GM19438 (cell line): ENCODE data around the gene OCSTAMP.

ENCODE experiments used
- ATAC-seq: cut with Tn5 transposase; IDR thresholded peaks from one replicate; pipeline ENCODE4 v1.9.1; 2021; ENCODE audit warnings: low read depth; ENCODE audit not compliant: unreplicated experiment

Gene OCSTAMP, protein sequence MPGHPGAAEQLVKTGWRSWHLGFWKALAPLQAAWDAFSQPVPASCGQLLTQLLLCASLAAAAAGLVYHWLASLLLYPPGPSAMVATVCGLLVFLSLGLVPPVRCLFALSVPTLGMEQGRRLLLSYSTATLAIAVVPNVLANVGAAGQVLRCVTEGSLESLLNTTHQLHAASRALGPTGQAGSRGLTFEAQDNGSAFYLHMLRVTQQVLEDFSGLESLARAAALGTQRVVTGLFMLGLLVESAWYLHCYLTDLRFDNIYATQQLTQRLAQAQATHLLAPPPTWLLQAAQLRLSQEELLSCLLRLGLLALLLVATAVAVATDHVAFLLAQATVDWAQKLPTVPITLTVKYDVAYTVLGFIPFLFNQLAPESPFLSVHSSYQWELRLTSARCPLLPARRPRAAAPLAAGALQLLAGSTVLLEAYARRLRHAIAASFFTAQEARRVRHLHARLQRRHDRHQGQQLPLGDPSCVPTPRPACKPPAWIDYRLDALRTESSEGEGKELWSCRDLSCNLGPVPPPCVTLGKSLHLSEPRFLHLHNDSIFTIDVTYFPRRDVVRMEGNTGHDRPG

GRCh38 chr20:46550461-46550860 is at the start of gene OCSTAMP:
Gene OCSTAMP, minus strand, starts transcription at chr20:46550654. Its CDS starts 94 bp downstream, at chr20:46550560.
- no peak for ATAC-seq

DNA sequence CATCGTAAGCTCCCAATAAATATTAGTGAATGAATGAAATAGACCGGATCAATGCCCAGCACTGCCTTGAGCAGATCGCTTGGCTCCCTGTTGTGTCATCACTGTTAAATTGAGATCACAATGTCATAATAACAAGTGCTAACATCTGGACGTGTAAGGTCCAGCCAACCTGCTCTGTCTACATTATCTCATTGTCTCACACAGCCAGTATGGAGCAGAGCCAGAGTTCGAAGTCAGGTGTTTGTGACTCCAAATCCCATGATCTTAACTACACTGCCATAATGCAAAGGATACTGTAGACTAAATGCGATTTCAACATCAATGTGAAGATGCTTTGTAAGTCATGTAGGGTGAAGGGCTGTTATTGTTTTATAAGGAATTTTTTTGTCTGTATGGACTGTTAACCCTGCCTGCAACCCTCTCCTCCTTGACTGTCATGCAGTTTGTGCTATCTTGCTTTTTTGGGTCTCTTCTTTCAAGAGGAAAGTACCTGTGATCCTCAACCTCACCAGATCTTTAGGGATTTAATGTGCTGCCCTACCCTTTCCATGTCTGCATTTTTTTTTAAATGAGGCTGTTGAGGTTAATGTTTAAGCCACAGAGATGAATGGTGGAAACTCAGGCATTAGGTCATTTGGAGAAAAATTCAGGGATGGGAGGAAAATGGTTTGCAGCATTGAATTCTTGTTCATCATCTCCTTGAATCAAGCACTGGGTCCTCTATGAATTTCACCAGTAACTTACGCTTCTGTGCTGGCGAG is 49.0 kb upstream of the OCSTAMP start:
- ATAC-seq = no peak

GRCh38 chr20:46595933-46596332 is 45.5 kb upstream of the OCSTAMP start:
- ATAC-seq = no peak

- ATAC-seq = no peak
These were observed 44.3 kb upstream of the OCSTAMP start for GRCh38 chr20:46594725-46595124.

DNA sequence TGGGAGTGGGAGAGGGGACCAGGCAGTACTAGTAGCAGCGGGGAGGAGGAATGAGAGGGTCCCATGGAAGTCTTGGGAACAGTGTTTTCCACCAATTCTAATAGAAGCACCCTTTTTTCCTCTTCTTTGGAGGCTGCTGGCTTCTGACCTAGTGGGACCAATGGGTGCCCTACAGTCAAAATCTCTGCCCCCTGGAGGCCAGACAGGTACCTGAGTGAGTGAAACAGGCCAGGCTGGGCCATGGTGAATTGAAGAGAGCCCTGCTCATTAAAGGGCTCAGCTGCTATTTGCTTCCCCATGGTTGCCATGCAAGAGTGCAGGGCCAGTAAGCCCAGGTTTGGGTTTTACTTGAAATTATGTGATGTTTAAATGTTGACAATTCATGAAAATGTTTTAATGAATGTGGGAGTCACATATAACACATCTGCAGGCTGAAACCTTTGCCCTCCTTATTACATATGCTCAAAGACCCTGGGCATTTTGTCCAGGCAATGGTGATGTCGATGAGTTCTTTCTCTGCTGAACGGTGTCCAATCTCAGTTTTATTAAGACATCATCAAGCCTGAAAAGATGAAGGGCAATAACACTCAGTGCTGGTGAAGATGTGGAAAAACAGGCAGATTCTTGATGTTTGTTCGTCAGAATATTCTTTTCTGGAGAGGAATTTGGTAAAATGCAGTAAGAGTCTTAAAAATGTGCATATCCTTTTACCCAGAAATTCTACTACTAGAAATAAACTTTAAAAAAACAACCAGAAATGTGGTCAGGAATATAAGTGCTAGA is 42.3 kb upstream of the OCSTAMP start:
- no peak for ATAC-seq

- ATAC-seq = no peak
These were observed 40.0 kb upstream of the OCSTAMP start for GRCh38 chr20:46590443-46590842.

GRCh38 chr20:46588532-46589511 is 38.4 kb upstream of the OCSTAMP start:
- no peak for ATAC-seq

GRCh38 chr20:46587986-46588385 is 37.5 kb upstream of the OCSTAMP start:
- no peak for ATAC-seq

DNA sequence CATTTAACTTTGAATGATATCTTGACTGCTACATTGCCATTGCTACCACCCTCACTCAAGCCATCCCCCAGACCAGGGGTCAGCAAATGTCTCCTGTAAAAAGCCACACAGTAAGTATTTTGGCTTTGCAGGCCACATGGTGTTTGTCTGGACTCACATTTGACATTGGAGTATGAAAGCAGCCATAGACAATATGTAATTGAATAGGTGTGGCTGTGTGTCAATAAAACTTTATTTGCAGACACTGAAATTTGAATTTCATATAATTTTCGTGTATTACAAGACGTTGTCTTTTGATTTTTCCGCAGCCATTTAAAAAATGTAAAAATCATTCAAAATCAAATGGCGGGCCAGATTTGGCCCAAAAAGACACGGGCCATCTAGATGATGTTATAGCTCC is 36.3 kb upstream of the OCSTAMP start:
- ATAC-seq = no peak

GRCh38 chr20:46584508-46584907 is 34.1 kb upstream of the OCSTAMP start:
- no peak for ATAC-seq

GRCh38 chr20:46583411-46584214 is 33.2 kb upstream of the OCSTAMP start:
- ATAC-seq = no peak

DNA sequence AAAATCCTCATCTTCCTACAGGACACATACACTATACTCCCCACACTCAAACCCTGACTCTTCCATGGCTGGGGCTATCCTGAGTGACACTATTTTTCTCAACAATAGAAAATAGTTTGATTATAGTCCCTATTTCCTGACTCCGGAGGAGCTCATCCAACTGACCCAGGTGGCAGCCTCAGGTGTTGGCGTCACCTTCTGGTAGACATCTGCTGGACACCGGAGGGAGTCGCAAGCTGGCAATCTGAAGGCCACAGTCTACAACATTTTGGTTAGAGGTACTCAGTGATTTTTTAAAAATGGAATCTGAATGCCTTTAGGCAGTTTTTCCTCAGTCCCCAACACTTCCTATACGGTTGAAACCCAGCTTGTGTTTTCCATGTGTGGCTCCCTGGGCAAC is 32.2 kb upstream of the OCSTAMP start:
- ATAC-seq = no peak

DNA sequence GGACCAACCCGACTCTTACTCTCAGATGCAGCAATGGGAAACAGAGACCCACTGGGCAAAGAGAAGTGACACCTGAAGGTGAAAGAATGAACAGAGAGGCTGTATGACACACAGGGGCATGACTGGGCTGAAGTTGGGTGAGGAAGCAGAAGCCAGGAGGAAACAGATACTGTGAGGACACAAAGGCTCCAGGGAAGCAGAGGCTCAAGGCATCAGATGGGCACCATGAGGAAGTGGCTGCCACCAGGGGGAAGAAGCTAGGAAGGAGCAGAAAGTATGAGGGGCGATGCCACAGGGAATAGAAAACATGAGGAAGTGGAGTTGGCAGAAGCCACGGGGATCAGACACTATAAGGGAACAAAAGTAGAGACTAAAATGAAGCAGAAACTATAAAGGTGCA is 30.9 kb upstream of the OCSTAMP start:
- ATAC-seq = no peak

- no peak for ATAC-seq
These were observed 30.3 kb upstream of the OCSTAMP start for GRCh38 chr20:46580613-46581205.

DNA sequence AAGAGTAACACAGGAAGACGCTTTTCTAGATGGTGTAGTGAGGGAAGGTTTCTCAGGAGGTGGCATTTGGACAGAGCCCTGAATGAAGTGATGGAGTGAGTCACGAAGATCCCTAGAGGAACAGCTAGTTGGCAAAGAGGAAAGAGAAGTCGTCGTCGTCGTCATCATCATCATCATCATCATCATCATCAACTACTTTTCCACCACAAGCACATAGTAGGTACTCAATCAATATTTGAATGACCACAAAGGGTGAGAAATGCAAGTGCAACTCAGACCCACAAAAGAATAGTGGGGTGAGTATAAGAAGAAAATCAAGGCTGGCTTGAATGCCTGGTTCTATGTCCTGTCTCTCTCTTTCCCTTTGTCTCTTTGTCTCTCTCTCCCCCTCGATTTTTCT is 28.3 kb upstream of the OCSTAMP start:
- no peak for ATAC-seq

DNA sequence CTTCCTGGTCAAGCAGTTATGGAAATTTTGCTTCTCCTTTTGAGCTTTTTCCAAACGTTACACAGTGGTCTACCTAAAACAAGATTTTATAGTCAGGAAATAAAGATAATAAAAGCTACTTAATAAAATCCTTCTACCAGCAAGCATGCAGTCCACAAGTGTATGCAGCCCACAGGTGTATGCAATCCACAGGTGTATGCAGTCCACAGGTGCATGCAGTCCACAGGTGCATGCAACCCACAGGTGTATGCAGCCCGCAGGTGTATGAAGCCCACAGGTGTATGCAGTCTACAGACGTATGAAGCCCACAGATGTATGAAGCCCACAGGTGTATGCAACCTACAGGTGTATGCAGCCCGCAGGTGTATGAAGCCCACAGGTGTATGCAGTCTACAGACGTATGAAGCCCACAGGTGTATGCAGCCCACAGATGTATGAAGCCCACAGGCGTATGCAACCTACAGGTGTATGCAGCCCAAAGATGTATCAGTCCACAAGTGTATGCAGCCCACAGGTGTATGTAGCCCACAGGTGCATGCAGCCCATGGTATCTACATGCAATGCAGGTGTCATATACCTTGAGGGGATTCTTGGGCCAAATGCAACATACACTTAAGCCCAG is 26.4 kb upstream of the OCSTAMP start:
- no peak for ATAC-seq

GRCh38 chr20:46575937-46576461 is 25.5 kb upstream of the OCSTAMP start:
- ATAC-seq = no peak

DNA sequence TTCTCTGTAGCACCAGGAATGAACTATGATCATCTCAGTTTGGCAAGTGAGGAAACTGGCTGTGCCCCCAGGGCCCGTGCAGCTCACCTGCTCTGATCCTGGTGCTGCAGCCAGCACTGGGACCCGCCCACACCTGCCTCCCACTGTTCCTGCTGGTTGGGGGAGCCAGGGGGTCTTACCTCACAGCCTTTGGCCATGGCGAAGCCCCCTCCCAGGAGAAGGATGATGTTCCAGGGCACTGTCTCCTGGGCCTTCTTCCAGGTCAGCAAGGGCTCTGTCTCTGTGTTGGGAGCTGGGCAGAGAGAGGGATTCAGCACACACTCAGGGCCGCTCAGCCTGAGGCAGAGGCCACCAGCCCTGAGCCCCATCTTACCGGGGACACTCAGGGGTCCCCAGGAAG is 24.9 kb upstream of the OCSTAMP start:
- ATAC-seq = no peak
